Hepatocyte (in vitro differentiated cells): ENCODE data around the gene RALGPS2. TPM values are rescaled to one million over a fixed set of nuclear protein-coding genes. Genes with fewer than 3 reads are reported as not detected.

Experiments used
- DNase-seq: peaks from one replicate; pipeline ENCODE4 v3.0.0-alpha.2; 2016; ENCODE audit warnings: low spot score
- H2AFZ ChIP-seq: fragments of 200-600 bp; sonication (generic); 2 replicates; pipeline ENCODE4 v1.6.0; 2016; ENCODE audit warnings: antibody characterized with exemption, mild to moderate bottlenecking
- H3K27ac ChIP-seq: fragments of 200-600 bp; sonication (generic); 2 replicates; pipeline ENCODE4 v1.5.1; 2016; ENCODE audit warnings: mild to moderate bottlenecking
- H3K27me3 ChIP-seq: fragments of 200-600 bp; sonication (generic); 2 replicates; pipeline ENCODE4 v1.6.1; 2016
- H3K36me3 ChIP-seq: fragments of 200-600 bp; sonication (generic); replicated peaks from 2 replicates; pipeline ENCODE4 v1.5.1; 2016; ENCODE audit warnings: low read depth; ENCODE audit not compliant: insufficient read depth
- H3K4me1 ChIP-seq: fragments of 200-600 bp; sonication (generic); 2 replicates; pipeline ENCODE4 v1.5.1; 2016; ENCODE audit warnings: mild to moderate bottlenecking, moderate library complexity; ENCODE audit not compliant: insufficient read depth
- H3K4me2 ChIP-seq: fragments of 200-600 bp; sonication (generic); 2 replicates; pipeline ENCODE4 v1.6.0; 2016
- H3K4me3 ChIP-seq: fragments of 200-600 bp; sonication (generic); 2 replicates; pipeline ENCODE4 v1.5.1; 2016; ENCODE audit warnings: mild to moderate bottlenecking
- H3K79me2 ChIP-seq: fragments of 200-600 bp; sonication (generic); 2 replicates; pipeline ENCODE4 v1.6.0; 2017; ENCODE audit warnings: mild to moderate bottlenecking
- H3K9me2 ChIP-seq: fragments of 200-600 bp; sonication (generic); replicated peaks from 2 replicates; pipeline ENCODE4 v1.6.0; 2017; ENCODE audit warnings: mild to moderate bottlenecking; ENCODE audit not compliant: insufficient read depth
- H3K9me3 ChIP-seq: fragments of 200-600 bp; sonication (generic); 2 replicates; pipeline ENCODE4 v1.5.1; 2016; ENCODE audit warnings: low read depth, mild to moderate bottlenecking
- H4K20me1 ChIP-seq: fragments of 200-600 bp; sonication (generic); 2 replicates; pipeline ENCODE4 v1.6.0; 2016; ENCODE audit warnings: mild to moderate bottlenecking; ENCODE audit not compliant: insufficient read depth, poor library complexity, severe bottlenecking
- CTCF ChIP-seq: fragments of 200-600 bp; sonication (generic); IDR thresholded peaks from 2 replicates; pipeline ENCODE4 v1.5.1; 2016; ENCODE audit warnings: antibody characterized with exemption, mild to moderate bottlenecking; ENCODE audit not compliant: poor library complexity
- EZH2 ChIP-seq: fragments of 200-600 bp; sonication (generic); IDR thresholded peaks from 2 replicates; pipeline ENCODE4 v1.6.1; 2016; ENCODE audit warnings: antibody characterized with exemption, mild to moderate bottlenecking, borderline replicate concordance
- EZH2phosphoT487 ChIP-seq: fragments of 200-600 bp; sonication (generic); IDR thresholded peaks from one replicate; pipeline ENCODE4 v1.6.1; 2018; ENCODE audit warnings: antibody characterized with exemption, mild to moderate bottlenecking, low read depth, moderate library complexity; ENCODE audit not compliant: unreplicated experiment, severe bottlenecking
- WGBS: methylation state at CpG from one replicate; pipeline ENCODE4 v1.1.6; 2016; ENCODE audit warnings: low lambda C conversion rate; ENCODE audit errors: missing lambda C conversion rate; 5-methylcytosine and 5-hydroxymethylcytosine counted together
- polyA plus RNA-seq: library from polyadenylated mRNA; unstranded; fragments of >200 nt; fragmentation: Nextera tagmentation; extraction: Ambion mirVana; gene quantifications from 2 replicates; pipeline ENCODE4 v1.2.1, GENCODE V29; 2016
- total RNA-seq: library from RNA; depleted of rRNA; stranded (reverse); fragments of >200 nt; gene quantifications from 2 replicates; pipeline ENCODE4 v1.2.3, GENCODE V29; 2014

The RALGPS2 gene
- total and polyA plus RNA-seq, 2 experiments from 2014 or later, result 9.3 to 35.4 TPM

- no peaks in the 10 kb centered on the region for H4K20me1 ChIP-seq
- H3K79me2 ChIP-seq, result no peaks in the 10 kb centered on the region
- no peaks in the 10 kb centered on the region for H3K27me3 ChIP-seq
- WGBS, result 59% methylated on average over 2 of the region's 2 CpGs
- no peak for DNase-seq
- no peak overlapping the region for H3K27ac ChIP-seq
- H3K4me2 ChIP-seq, result no peak overlapping the region
- no peaks in the 10 kb centered on the region for H3K4me1 ChIP-seq
- no peak overlapping the region for H3K4me3 ChIP-seq
- no peaks in the 10 kb centered on the region for H3K9me2 ChIP-seq
- TF ChIP-seq EZH2phosphoT487 (no peak), EZH2 (no peak), CTCF (no peak)
- H3K9me3 ChIP-seq, result no peaks in the 10 kb centered on the region
- no peaks in the 10 kb centered on the region for H3K36me3 ChIP-seq
- no peak overlapping the region for H2AFZ ChIP-seq
Observed at GRCh38 chr1:178702146-178702545, 22.9 kb upstream of the RALGPS2 start.

- no peak for TF ChIP-seq EZH2
- no peak for TF ChIP-seq CTCF
- no peak for TF ChIP-seq EZH2phosphoT487
- H3K4me1 ChIP-seq, result no peaks in the 10 kb centered on the region
- H3K9me2 ChIP-seq, result no peaks in the 10 kb centered on the region
- no peaks in the 10 kb centered on the region for H4K20me1 ChIP-seq
- no peaks in the 10 kb centered on the region for H3K79me2 ChIP-seq
- no peaks in the 10 kb centered on the region for H3K27me3 ChIP-seq
- H2AFZ ChIP-seq, result no peak overlapping the region
- H3K27ac ChIP-seq, result no peak overlapping the region
- 85% methylated on average over 1 of the region's 1 CpG for WGBS
- no peak overlapping the region for H3K4me3 ChIP-seq
- no peak overlapping the region for H3K4me2 ChIP-seq
- no peaks in the 10 kb centered on the region for H3K36me3 ChIP-seq
- H3K9me3 ChIP-seq, result no peaks in the 10 kb centered on the region
- DNase-seq, result no peak
Observed at GRCh38 chr1:178704833-178705232, 20.2 kb upstream of the RALGPS2 start.

- H3K9me2 ChIP-seq, result no peaks in the 10 kb centered on the region
- H3K4me2 ChIP-seq, result no peak overlapping the region
- H3K27ac ChIP-seq, result no peak overlapping the region
- no peak overlapping the region for H3K4me3 ChIP-seq
- H4K20me1 ChIP-seq, result no peaks in the 10 kb centered on the region
- H2AFZ ChIP-seq, result no peak overlapping the region
- H3K27me3 ChIP-seq, result no peaks in the 10 kb centered on the region
- no peaks in the 10 kb centered on the region for H3K79me2 ChIP-seq
- no peaks in the 10 kb centered on the region for H3K36me3 ChIP-seq
- H3K9me3 ChIP-seq, result no peaks in the 10 kb centered on the region
- WGBS, result 81% methylated on average over 2 of the region's 2 CpGs
- TF ChIP-seq EZH2phosphoT487 (no peak), CTCF (no peak)
- DNase-seq, result peak; percentile 13
- H3K4me1 ChIP-seq, result no peaks in the 10 kb centered on the region
Observed at GRCh38 chr1:178706432-178706831, 18.6 kb upstream of the RALGPS2 start.

- H2AFZ ChIP-seq, result no peak overlapping the region
- WGBS, result 78% methylated on average over 2 of the region's 2 CpGs
Observed at GRCh38 chr1:178713259-178713658, 11.8 kb upstream of the RALGPS2 start.

More at GRCh38 chr1:178713259-178713658, 11.8 kb upstream of the RALGPS2 start:
- no peaks in the 10 kb centered on the region for H3K36me3 ChIP-seq
- no peaks in the 10 kb centered on the region for H3K27me3 ChIP-seq
- H3K9me3 ChIP-seq, result no peaks in the 10 kb centered on the region
- no peaks in the 10 kb centered on the region for H4K20me1 ChIP-seq
- H3K79me2 ChIP-seq, result no peaks in the 10 kb centered on the region
- H3K27ac ChIP-seq, result no peak overlapping the region
- DNase-seq, result no peak
- no peaks in the 10 kb centered on the region for H3K9me2 ChIP-seq
- no peak overlapping the region for H3K4me2 ChIP-seq
- H3K4me3 ChIP-seq, result no peak overlapping the region
- TF ChIP-seq EZH2, result no peak
- no peak for TF ChIP-seq CTCF
- no peak for TF ChIP-seq EZH2phosphoT487
- H3K4me1 ChIP-seq, result no peaks in the 10 kb centered on the region
